Activated T-helper 1 cell treated with anti-CD3 and anti-CD28 coated beads, Interleukin-2, amount 50 U/mL, for 16 hours (primary cell): ENCODE results near the gene PDILT.

Experiments
- DNase-seq, 2 donors: peaks; one replicate each; pipeline ENCODE4 v3.0.0-alpha.2; 2020; ENCODE audit warnings: low read depth in 1 of 2, low spot score in 1 of 2

Gene PDILT

GRCh38 chr16:20402651-20403050, 1.9 kb downstream of the PDILT start:
- no peak for DNase-seq

- no peak for DNase-seq
Measured at GRCh38 chr16:20401475-20402016, 3.0 kb downstream of the PDILT start.

- DNase-seq = no peak
Measured at GRCh38 chr16:20401066-20401465, 3.5 kb downstream of the PDILT start.

GRCh38 chr16:20399185-20399584, 5.4 kb downstream of the PDILT start:
- no peak for DNase-seq

- no peak for DNase-seq
Measured at GRCh38 chr16:20398603-20399002, 5.9 kb downstream of the PDILT start.

- no peak for DNase-seq
Measured at GRCh38 chr16:20397468-20398074, 7.0 kb downstream of the PDILT start.

- DNase-seq = no peak
Measured at GRCh38 chr16:20396846-20397467, 7.6 kb downstream of the PDILT start.

- DNase-seq = no peak
Measured at GRCh38 chr16:20395946-20396345, 8.6 kb downstream of the PDILT start.

GRCh38 chr16:20393801-20394577, 10.5 kb downstream of the PDILT start:
- DNase-seq = no peak

GRCh38 chr16:20391045-20391444, 13.5 kb downstream of the PDILT start:
- no peak for DNase-seq

GRCh38 chr16:20388854-20389253, 15.7 kb downstream of the PDILT start:
- DNase-seq = no peak

- no peak for DNase-seq
Measured at GRCh38 chr16:20387978-20388377, 16.6 kb downstream of the PDILT start.

- peak; percentile 24 to 26 for DNase-seq
Measured at GRCh38 chr16:20385844-20386832, 18.4 kb downstream of the PDILT start.

- DNase-seq = peak in 1 of 2 donors; percentile 4
Measured at GRCh38 chr16:20383106-20384029, 21.2 kb downstream of the PDILT start.

GRCh38 chr16:20382202-20382948, 22.2 kb downstream of the PDILT start:
- no peak for DNase-seq

GRCh38 chr16:20380782-20381181, 23.8 kb downstream of the PDILT start:
- no peak for DNase-seq

- no peak for DNase-seq
Measured at GRCh38 chr16:20377181-20377580, 27.4 kb downstream of the PDILT start.

- DNase-seq = no peak
Measured at GRCh38 chr16:20372701-20373100, 31.8 kb downstream of the PDILT start.

- no peak for DNase-seq
Measured at GRCh38 chr16:20369452-20370054, 35.0 kb downstream of the PDILT start.
